ENCODE data around the gene TNIP2. TPM values are rescaled to one million over a fixed set of nuclear protein-coding genes. Genes with fewer than 3 reads are reported as not detected.

Gene TNIP2
- total RNA-seq, 3 donors from 2014 or later (not counting 1 experiment from before 2014, with no cell fraction given) = 35.6 to 53.9 (median 41.6) TPM

- Histone ChIP-seq H3K36me3 (ENCODE audit: control insufficient read depth, insufficient read depth, low read length) (peaks cover 52% of the 10 kb centered on the region), H3K9me3 (ENCODE audit: control insufficient read depth, insufficient read depth, low read length) (no peaks in the 10 kb centered on the region), H3K4me1 (ENCODE audit: control insufficient read depth, insufficient read depth, low read length) (peaks cover 25% of the 10 kb centered on the region), H3K4me3 (ENCODE audit: low read length) (no peak overlapping the region), H3K27me3 (ENCODE audit: control insufficient read depth, insufficient read depth, low read length) (no peaks in the 10 kb centered on the region), H3K27ac (ENCODE audit: low read length) (peak overlapping the region; percentile 91)
- WGBS (ENCODE audit: insufficient coverage) = 99% methylated on average over 4 of the region's 5 CpGs
- Mint-ChIP-seq H3K9me3 (no peaks in the 10 kb centered on the region), H3K4me3 (no peak overlapping the region), H3K27me3 (ENCODE audit: low read depth in 2 of 2) (no peaks in the 10 kb centered on the region), H3K4me1 (peaks cover 0 to 10% of the 10 kb centered on the region in 2 donors), H3K27ac (peak overlapping the region; percentile 74 to 81), H3K36me3 (peaks cover 7% of the 10 kb centered on the region)
- ATAC-seq = no peak
- intact Hi-C loops (cut with micrococcal nuclease) = no loop called here
- no peak for TF ChIP-seq CTCF (IDR thresholded peaks at IDR 0.05)
- DNase-seq = no peak
Measured at GRCh38 chr4:2745516-2745915, 10.6 kb downstream of the TNIP2 start.

GRCh38 chr4:2744576-2745270 is 11.4 kb downstream of the TNIP2 start:
- WGBS (ENCODE audit: insufficient coverage) = 93% methylated on average over 28 of the region's 28 CpGs
- intact Hi-C loops (cut with micrococcal nuclease) = no loop called here
- Mint-ChIP-seq H3K4me3 (no peak overlapping the region), H3K36me3 (peaks cover 7% of the 10 kb centered on the region), H3K27ac (peak overlapping the region; percentile 74 to 81), H3K4me1 (peaks cover 0 to 8% of the 10 kb centered on the region in 2 donors), H3K9me3 (no peaks in the 10 kb centered on the region), H3K27me3 (ENCODE audit: low read depth in 2 of 2) (no peaks in the 10 kb centered on the region)
- Histone ChIP-seq H3K27ac (ENCODE audit: low read length) (no peak overlapping the region), H3K9me3 (ENCODE audit: control insufficient read depth, insufficient read depth, low read length) (no peaks in the 10 kb centered on the region), H3K4me1 (ENCODE audit: control insufficient read depth, insufficient read depth, low read length) (peaks cover 25% of the 10 kb centered on the region), H3K4me3 (ENCODE audit: low read length) (no peak overlapping the region), H3K36me3 (ENCODE audit: control insufficient read depth, insufficient read depth, low read length) (peaks cover 52% of the 10 kb centered on the region), H3K27me3 (ENCODE audit: control insufficient read depth, insufficient read depth, low read length) (no peaks in the 10 kb centered on the region)
- no peak for ATAC-seq
- no peak for DNase-seq
- no peak for TF ChIP-seq CTCF (IDR thresholded peaks at IDR 0.05)

GRCh38 chr4:2743518-2744445 is 12.4 kb downstream of the TNIP2 start:
- H3K27me3 Mint-ChIP-seq (ENCODE audit: low read depth in 2 of 2) = no peaks in the 10 kb centered on the region
- no peaks in the 10 kb centered on the region for H3K9me3 Mint-ChIP-seq
- H3K4me3 Mint-ChIP-seq = no peak overlapping the region
- Histone ChIP-seq H3K27ac (ENCODE audit: low read length) (no peak overlapping the region), H3K27me3 (ENCODE audit: control insufficient read depth, insufficient read depth, low read length) (no peaks in the 10 kb centered on the region), H3K9me3 (ENCODE audit: control insufficient read depth, insufficient read depth, low read length) (no peaks in the 10 kb centered on the region), H3K4me3 (ENCODE audit: low read length) (no peak overlapping the region), H3K4me1 (ENCODE audit: control insufficient read depth, insufficient read depth, low read length) (peaks cover 25% of the 10 kb centered on the region), H3K36me3 (ENCODE audit: control insufficient read depth, insufficient read depth, low read length) (peaks cover 52% of the 10 kb centered on the region)
- H3K36me3 Mint-ChIP-seq = peaks cover 7% of the 10 kb centered on the region
- peak in 1 of 2 donors; percentile 9 for DNase-seq
- peaks cover 0 to 8% of the 10 kb centered on the region in 2 donors for H3K4me1 Mint-ChIP-seq
- 97% methylated on average over 21 of the region's 21 CpGs for WGBS (ENCODE audit: insufficient coverage)
- no peak for TF ChIP-seq CTCF (IDR thresholded peaks at IDR 0.05)
- no peak for ATAC-seq
- no peak overlapping the region for H3K27ac Mint-ChIP-seq
- intact Hi-C loops (cut with micrococcal nuclease) = no loop called here

All from natural killer cell (primary cell).